GM12873 (cell line): ENCODE results near the gene PSMA4.

Experiments used
- TF ChIP-seq, protein P1 (sequence below): IDR thresholded peaks from 2 replicates; pipeline ENCODE4 v1.5.1; 2012; ENCODE audit warnings: low read depth, mild to moderate bottlenecking, moderate library complexity, low read length, control low read depth; ENCODE audit not compliant: insufficient read depth; ENCODE audit errors: missing control alignments

The PSMA4 gene

GRCh38 chr15:78571382-78571781, 31.1 kb downstream of the PSMA4 start:
- TF ChIP-seq, protein P1, sequence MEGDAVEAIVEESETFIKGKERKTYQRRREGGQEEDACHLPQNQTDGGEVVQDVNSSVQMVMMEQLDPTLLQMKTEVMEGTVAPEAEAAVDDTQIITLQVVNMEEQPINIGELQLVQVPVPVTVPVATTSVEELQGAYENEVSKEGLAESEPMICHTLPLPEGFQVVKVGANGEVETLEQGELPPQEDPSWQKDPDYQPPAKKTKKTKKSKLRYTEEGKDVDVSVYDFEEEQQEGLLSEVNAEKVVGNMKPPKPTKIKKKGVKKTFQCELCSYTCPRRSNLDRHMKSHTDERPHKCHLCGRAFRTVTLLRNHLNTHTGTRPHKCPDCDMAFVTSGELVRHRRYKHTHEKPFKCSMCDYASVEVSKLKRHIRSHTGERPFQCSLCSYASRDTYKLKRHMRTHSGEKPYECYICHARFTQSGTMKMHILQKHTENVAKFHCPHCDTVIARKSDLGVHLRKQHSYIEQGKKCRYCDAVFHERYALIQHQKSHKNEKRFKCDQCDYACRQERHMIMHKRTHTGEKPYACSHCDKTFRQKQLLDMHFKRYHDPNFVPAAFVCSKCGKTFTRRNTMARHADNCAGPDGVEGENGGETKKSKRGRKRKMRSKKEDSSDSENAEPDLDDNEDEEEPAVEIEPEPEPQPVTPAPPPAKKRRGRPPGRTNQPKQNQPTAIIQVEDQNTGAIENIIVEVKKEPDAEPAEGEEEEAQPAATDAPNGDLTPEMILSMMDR, result no peak

DNA sequence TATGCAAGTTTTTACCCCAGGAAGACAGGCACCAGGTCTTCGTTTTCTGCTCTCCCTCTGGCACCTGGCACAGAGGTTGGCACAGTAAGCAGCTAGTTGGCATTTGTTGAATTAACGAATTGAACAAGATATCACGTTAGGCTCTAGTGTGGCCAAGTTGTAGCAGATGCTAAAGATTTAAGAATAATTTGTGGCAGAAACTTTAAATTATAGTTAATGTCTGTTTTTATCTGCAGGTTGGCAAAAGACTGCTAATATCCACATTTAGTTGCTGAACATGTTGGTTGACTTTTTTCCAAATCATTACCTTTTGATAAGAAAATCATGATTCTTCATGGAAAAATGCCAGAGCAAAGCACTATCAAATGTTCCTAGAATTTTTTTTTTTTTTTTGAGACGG, 33.2 kb downstream of the PSMA4 start:
- TF ChIP-seq, protein P1, result no peak

DNA sequence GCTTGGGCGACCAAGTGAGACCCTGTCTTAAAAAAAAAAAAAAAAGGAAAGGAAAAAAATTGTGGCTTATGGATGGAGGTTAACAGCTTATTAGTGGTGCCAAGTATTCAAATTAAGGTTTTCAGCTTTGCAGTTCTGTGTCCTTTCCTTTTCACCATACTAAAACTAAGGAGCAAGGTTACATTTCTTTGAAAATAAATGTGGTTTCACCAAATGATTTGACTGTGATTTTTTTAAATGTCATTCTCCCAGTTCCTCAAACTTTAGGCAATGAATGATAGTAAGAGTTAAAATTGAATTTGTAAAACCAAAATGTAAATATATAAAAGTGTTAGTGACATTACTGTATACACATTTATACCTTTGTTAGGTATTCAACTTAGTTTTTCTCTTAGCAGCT, 34.7 kb downstream of the PSMA4 start:
- TF ChIP-seq, protein P1, result no peak

GRCh38 chr15:78597583-78597982, 57.3 kb downstream of the PSMA4 start:
- TF ChIP-seq, protein P1, result no peak

DNA sequence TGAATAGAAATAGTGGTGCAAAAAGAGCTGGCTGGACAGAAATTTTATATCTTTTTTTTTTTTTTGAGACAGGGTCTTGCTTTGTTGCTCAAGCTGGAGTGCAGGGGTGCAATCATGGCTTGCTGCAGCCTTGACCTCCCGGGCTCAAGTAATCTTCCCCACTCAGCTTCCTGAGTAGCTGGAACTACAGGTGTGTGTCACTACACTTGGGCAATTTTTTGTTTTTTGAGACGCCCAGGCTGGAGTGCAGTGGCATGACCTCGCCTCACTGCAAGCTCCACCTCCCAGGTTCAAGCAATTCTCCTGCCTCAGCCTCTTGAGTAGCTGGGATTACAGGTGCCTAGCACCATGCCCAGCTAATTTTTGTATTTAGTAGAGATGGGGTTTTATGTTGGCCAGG, 58.1 kb downstream of the PSMA4 start:
- TF ChIP-seq, protein P1, result no peak

DNA sequence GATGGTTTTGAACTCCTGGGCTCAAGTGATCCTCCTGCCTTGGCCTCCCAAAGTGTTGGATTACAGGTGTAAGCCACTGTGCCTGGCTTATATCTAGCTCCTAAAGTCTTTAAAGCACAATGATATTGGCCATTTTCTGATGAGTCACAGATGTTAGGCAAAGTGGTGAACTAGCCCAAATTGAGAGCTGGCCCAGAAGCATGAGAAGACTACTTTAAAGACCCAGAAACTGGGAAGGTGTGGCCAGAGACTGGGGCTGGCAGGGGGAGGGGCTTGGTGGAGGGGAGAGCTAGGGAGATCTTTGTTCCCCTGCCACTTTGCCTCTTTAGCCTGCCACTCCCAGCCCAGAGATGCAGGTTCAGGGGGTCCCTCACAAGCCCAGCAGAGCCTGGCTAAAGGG, 58.9 kb downstream of the PSMA4 start:
- TF ChIP-seq, protein P1, result no peak
